Measurements from ENCODE around the gene SLC9A9. TPM values are rescaled to one million over a fixed set of nuclear protein-coding genes. Genes with fewer than 3 reads are reported as not detected.

Gene SLC9A9
- total and polyA plus RNA-seq, 4 donors: 3.3 to 15.0 (median 6.1) TPM

- Histone ChIP-seq H3K4me3 (ENCODE audit: low read depth in 1 of 3, low read length in 3 of 3) (no peak overlapping the region), H3K36me3 (ENCODE audit: control insufficient read depth in 4 of 4, insufficient read depth in 3 of 4, low read depth in 1 of 4, low read length in 3 of 4) (no peaks in the 10 kb centered on the region), H3K4me1 (ENCODE audit: control insufficient read depth in 4 of 4, insufficient read depth in 4 of 4, low read length in 3 of 4) (no peaks in the 10 kb centered on the region), H3K9me3 (ENCODE audit: control insufficient read depth in 4 of 4, low read length in 3 of 4) (no peaks in the 10 kb centered on the region), H3K27ac (ENCODE audit: low read depth in 1 of 2, low read length in 2 of 2) (no peak overlapping the region), H3K27me3 (ENCODE audit: control insufficient read depth in 4 of 4, insufficient read depth in 4 of 4, low read length in 3 of 4) (no peaks in the 10 kb centered on the region), H3K9ac (ENCODE audit: low read depth in 1 of 2, low read length in 2 of 2) (no peak overlapping the region)
- no peak for DNase-seq (ENCODE audit: low spot score)
- TF ChIP-seq SP1 (IDR thresholded peaks at IDR 0.05) (no peak), ZBTB33 (IDR thresholded peaks at IDR 0.05) (no peak), RAD21 (IDR thresholded peaks at IDR 0.05) (no peak), FOXA2 (IDR thresholded peaks at IDR 0.05) (no peak), HNF4G (IDR thresholded peaks at IDR 0.05) (no peak)
- 81% methylated on average over 3 of the region's 3 CpGs for WGBS
Observed at GRCh38 chr3:143859465-143860203, 11.4 kb upstream of the SLC9A9 start.

GRCh38 chr3:143856252-143856970, 8.1 kb upstream of the SLC9A9 start:
- 73% methylated on average over 9 of the region's 9 CpGs for WGBS
- H3K4me3 ChIP-seq (ENCODE audit: low read depth in 1 of 3, low read length in 3 of 3): no peak overlapping the region
- no peak overlapping the region for H3K27ac ChIP-seq (ENCODE audit: low read depth in 1 of 2, low read length in 2 of 2)
- no peaks in the 10 kb centered on the region for H3K27me3 ChIP-seq (ENCODE audit: control insufficient read depth in 4 of 4, insufficient read depth in 4 of 4, low read length in 3 of 4)
- H3K36me3 ChIP-seq (ENCODE audit: control insufficient read depth in 4 of 4, insufficient read depth in 3 of 4, low read depth in 1 of 4, low read length in 3 of 4): no peaks in the 10 kb centered on the region
- no peak for DNase-seq (ENCODE audit: low spot score)
- no peaks in the 10 kb centered on the region for H3K4me1 ChIP-seq (ENCODE audit: control insufficient read depth in 4 of 4, insufficient read depth in 4 of 4, low read length in 3 of 4)
- TF ChIP-seq FOXA1 (IDR thresholded peaks at IDR 0.05): no peak
- TF ChIP-seq RXRA (IDR thresholded peaks at IDR 0.05): peak in 1 of 2 donors; percentile 25
- H3K9me3 ChIP-seq (ENCODE audit: control insufficient read depth in 4 of 4, low read length in 3 of 4): no peaks in the 10 kb centered on the region
- H3K9ac ChIP-seq (ENCODE audit: low read depth in 1 of 2, low read length in 2 of 2): no peak overlapping the region

GRCh38 chr3:143855183-143855582, 6.9 kb upstream of the SLC9A9 start:
- DNase-seq (ENCODE audit: low spot score): no peak
- WGBS: 79% methylated on average over 3 of the region's 3 CpGs
- H3K9me3 ChIP-seq (ENCODE audit: control insufficient read depth in 4 of 4, low read length in 3 of 4): no peaks in the 10 kb centered on the region
- no peak for TF ChIP-seq REST (IDR thresholded peaks at IDR 0.05)
- no peak for TF ChIP-seq RXRA (IDR thresholded peaks at IDR 0.05)
- TF ChIP-seq FOXA1 (IDR thresholded peaks at IDR 0.05): no peak
- no peak for TF ChIP-seq ZBTB33 (IDR thresholded peaks at IDR 0.05)
- no peak for TF ChIP-seq SP1 (IDR thresholded peaks at IDR 0.05)
- TF ChIP-seq EGR1 (IDR thresholded peaks at IDR 0.05; ENCODE audit: low read depth in 2 of 2): no peak
- no peak for TF ChIP-seq ATF3 (IDR thresholded peaks at IDR 0.05)
- TF ChIP-seq JUND (IDR thresholded peaks at IDR 0.05): no peak
- no peak for TF ChIP-seq YY1 (IDR thresholded peaks at IDR 0.05)
- no peaks in the 10 kb centered on the region for H3K36me3 ChIP-seq (ENCODE audit: control insufficient read depth in 4 of 4, insufficient read depth in 3 of 4, low read depth in 1 of 4, low read length in 3 of 4)
- H3K4me1 ChIP-seq (ENCODE audit: control insufficient read depth in 4 of 4, insufficient read depth in 4 of 4, low read length in 3 of 4): no peaks in the 10 kb centered on the region
- H3K4me3 ChIP-seq (ENCODE audit: low read depth in 1 of 3, low read length in 3 of 3): no peak overlapping the region
- no peaks in the 10 kb centered on the region for H3K27me3 ChIP-seq (ENCODE audit: control insufficient read depth in 4 of 4, insufficient read depth in 4 of 4, low read length in 3 of 4)
- H3K27ac ChIP-seq (ENCODE audit: low read depth in 1 of 2, low read length in 2 of 2): no peak overlapping the region
- H3K9ac ChIP-seq (ENCODE audit: low read depth in 1 of 2, low read length in 2 of 2): no peak overlapping the region
